SK-N-SH (cell line): Measurements from ENCODE around the gene KIAA0319L. TPM values are rescaled to one million over a fixed set of nuclear protein-coding genes. Genes with fewer than 3 reads are reported as not detected.

ENCODE experiments used
- CTCF ChIA-PET: fragments of 300-600, 350-600 bp; formaldehyde crosslinking; extraction: SDS; loops from one replicate; lab custom pipeline; 2021; lab: Yijun Ruan, JAX
- POLR2A ChIA-PET: fragments of 350-600 bp; sonication (Branson Sonifier 250); formaldehyde crosslinking; extraction: SDS; loops from one replicate; lab custom pipeline; 2020; ENCODE audit warnings: antibody characterized with exemption, inconsistent platforms; lab: Yijun Ruan, JAX
- DNase-seq: peaks from one replicate; pipeline ENCODE4 v3.0.0; 2012
- H2AFZ ChIP-seq: fragments of 200-600 bp; sonication (generic); 2 replicates; pipeline ENCODE4 v1.8.1; 2016; ENCODE audit warnings: antibody characterized with exemption, mild to moderate bottlenecking, low read depth
- H3F3A ChIP-seq: fragments of 200-600 bp; sonication (generic); replicated peaks from 2 replicates; pipeline ENCODE3; 2016; ENCODE audit warnings: antibody characterized with exemption, mild to moderate bottlenecking; ENCODE audit not compliant: insufficient read depth
- H3K27ac ChIP-seq, 2 experiments: fragments of 200-500 bp in 1 of 2; fragments of 200-600 bp in 1 of 2; sonication (Bioruptor generic) in 1 of 2; sonication (generic), shearing (Covaris generic) in 1 of 2; 2 replicates each; pipeline versions ENCODE4 v1.5.1 to v1.6.1; 2014 to 2016; ENCODE audit warnings: low read depth in 2 of 2, inconsistent platforms in 1 of 2, low read length in 1 of 2, mild to moderate bottlenecking in 1 of 2, mixed read lengths in 1 of 2
- H3K27me3 ChIP-seq: fragments of 200-600 bp; sonication (generic), shearing (Covaris generic); 2 replicates; pipeline ENCODE4 v1.6.1; 2016; ENCODE audit warnings: mixed run types; ENCODE audit not compliant: insufficient read depth
- H3K36me3 ChIP-seq, 2 experiments: fragments of 200-500 bp in 1 of 2; fragments of 200-600 bp in 1 of 2; sonication (Bioruptor generic) in 1 of 2; sonication (generic) in 1 of 2; replicated peaks in 1 of 2; 2 replicates each; pipeline versions ENCODE3 to v1.5.1; 2014 to 2016; ENCODE audit warnings: low read length in 1 of 2, mild to moderate bottlenecking in 1 of 2; ENCODE audit not compliant: insufficient read depth in 2 of 2, control insufficient read depth in 1 of 2
- H3K4me1 ChIP-seq, 2 experiments: fragments of 200-500 bp in 1 of 2; fragments of 200-600 bp in 1 of 2; sonication (Bioruptor generic) in 1 of 2; sonication (generic), shearing (Covaris generic) in 1 of 2; 2 replicates each; pipeline versions ENCODE4 v1.5.1 to v1.6.1; 2014 to 2016; ENCODE audit warnings: low read depth in 1 of 2, low read length in 1 of 2, mixed run types in 1 of 2; ENCODE audit not compliant: insufficient read depth in 2 of 2, control insufficient read depth in 1 of 2
- H3K4me2 ChIP-seq: fragments of 200-600 bp; sonication (generic), shearing (Covaris generic); 2 replicates; pipeline ENCODE4 v1.6.1; 2017; ENCODE audit warnings: mixed run types
- H3K4me3 ChIP-seq, 2 experiments: fragments of 200-500 bp in 1 of 2; fragments of 200-600 bp in 1 of 2; sonication (Bioruptor generic) in 1 of 2; sonication (generic), shearing (Covaris generic) in 1 of 2; 2 replicates each; pipeline versions ENCODE4 v1.5.1 to v1.8.1; 2014 to 2016; ENCODE audit warnings: low read depth in 2 of 2, inconsistent platforms in 1 of 2, low read length in 1 of 2, mild to moderate bottlenecking in 1 of 2, mixed read lengths in 1 of 2, moderate library complexity in 1 of 2
- H3K79me2 ChIP-seq: fragments of 200-600 bp; sonication (generic); 2 replicates; pipeline ENCODE4 v1.8.1; 2017; ENCODE audit warnings: mild to moderate bottlenecking; ENCODE audit not compliant: insufficient read depth
- H3K9ac ChIP-seq: fragments of 200-600 bp; sonication (generic); 2 replicates; pipeline ENCODE4 v1.6.1; 2017; ENCODE audit warnings: mixed run types
- H3K9me2 ChIP-seq: fragments of 200-600 bp; sonication (generic); 2 replicates; pipeline ENCODE4 v1.6.1; 2017; ENCODE audit warnings: mixed run types
- H3K9me3 ChIP-seq: fragments of 200-600 bp; sonication (generic); 2 replicates; pipeline ENCODE4 v1.6.1; 2017; ENCODE audit warnings: mixed run types, mild to moderate bottlenecking, moderate library complexity
- H4K20me1 ChIP-seq: fragments of 200-600 bp; sonication (generic); 2 replicates; pipeline ENCODE4 v1.6.1; 2017; ENCODE audit warnings: mild to moderate bottlenecking, mixed run types; ENCODE audit not compliant: insufficient read depth
- ELF1 ChIP-seq: IDR thresholded peaks from 2 replicates; pipeline ENCODE4 v1.4.0; 2012
- FOXM1 ChIP-seq: IDR thresholded peaks from 2 replicates; pipeline ENCODE4 v1.4.0; 2012; ENCODE audit warnings: low read depth, mild to moderate bottlenecking
- PBX3 ChIP-seq: IDR thresholded peaks from 2 replicates; pipeline ENCODE4; 2012
- RCOR1 ChIP-seq: fragments of 150-350 bp; IDR thresholded peaks from 2 replicates; pipeline ENCODE4 v1.6.1; 2017; ENCODE audit warnings: antibody characterized with exemption, low read length
- REST ChIP-seq: IDR thresholded peaks from 2 replicates; pipeline ENCODE4 v1.6.1; 2012; ENCODE audit warnings: mild to moderate bottlenecking, low read depth, low read length, moderate library complexity
- TAF1 ChIP-seq: IDR thresholded peaks from 2 replicates; pipeline ENCODE4 v1.6.1; 2012; ENCODE audit warnings: low read depth, mild to moderate bottlenecking, low read length, moderate library complexity, borderline replicate concordance
- TCF12 ChIP-seq: IDR thresholded peaks from 2 replicates; pipeline ENCODE4 v1.4.0; 2012
- TEAD4 ChIP-seq: IDR thresholded peaks from 2 replicates; pipeline ENCODE4 v1.4.0; 2012; ENCODE audit warnings: mild to moderate bottlenecking, borderline replicate concordance; ENCODE audit not compliant: insufficient read depth
- USF1 ChIP-seq: IDR thresholded peaks from 2 replicates; pipeline ENCODE4 v1.4.0; 2012; ENCODE audit warnings: low read depth, borderline replicate concordance
- WGBS: methylation state at CpG from one replicate; pipeline ENCODE4 v1.1.6; 2017; ENCODE audit warnings: low lambda C conversion rate; 5-methylcytosine and 5-hydroxymethylcytosine counted together
- polyA plus RNA-seq, 3 experiments: library from polyadenylated mRNA; depleted of rRNA; stranded (reverse); fragments of >200 nt; gene quantifications; 2 replicates each; pipeline ENCODE4 v1.2.3, GENCODE V29; 2012

Gene KIAA0319L
- polyA plus RNA-seq, 1 of the 3 experiments (the other 2 are of a cell fraction) = 51.9 TPM

- no peak for DNase-seq
- Histone ChIP-seq H4K20me1 (no peaks in the 10 kb centered on the region), H3K4me3 (no peak overlapping the region), H2AFZ (no peak overlapping the region), H3K9me3 (no peaks in the 10 kb centered on the region), H3K9ac (no peak overlapping the region), H3K9me2 (no peaks in the 10 kb centered on the region), H3K36me3 (peaks cover 23 to 76% of the 10 kb centered on the region in 2 experiments), H3K79me2 (no peaks in the 10 kb centered on the region), H3K27me3 (no peaks in the 10 kb centered on the region), H3F3A (peaks cover 17% of the 10 kb centered on the region), H3K4me1 (peaks cover 15 to 28% of the 10 kb centered on the region in 2 experiments), H3K4me2 (no peak overlapping the region), H3K27ac (peak overlapping the region; percentile 61 to 65; a peak in 2 of 4 replicates)
- 96% methylated on average over 2 of the region's 2 CpGs for WGBS
- CTCF ChIA-PET = interaction anchor here (1.2 to 12.5 kb wide), 15 partner anchors 8 to 600 kb away, joined by 3 to 157 read pairs (median 14); partner anchors contain the start of genes KIAA0319L and NCDN
- TF ChIP-seq ELF1 = no peak
- TF ChIP-seq RCOR1 = no peak
- TF ChIP-seq TAF1 = no peak
- no peak for TF ChIP-seq TEAD4
- POLR2A ChIA-PET = interaction anchor here (1.5 to 2.7 kb wide), 3 partner anchors 13 to 108 kb away, joined by 5 to 11 read pairs (median 6); partner anchors contain the start of gene KIAA0319L
Observed at GRCh38 chr1:35453031-35453430, 104.2 kb downstream of the KIAA0319L start.

GRCh38 chr1:35452106-35452774, 105.0 kb downstream of the KIAA0319L start:
- H2AFZ ChIP-seq = no peak overlapping the region
- peak overlapping the region; percentile 61 to 65 for H3K27ac ChIP-seq
- POLR2A ChIA-PET = interaction anchor here (1.5 to 2.7 kb wide), 3 partner anchors 12 to 109 kb away, joined by 5 to 11 read pairs (median 6); partner anchors contain the start of gene KIAA0319L
- peaks cover 15 to 32% of the 10 kb centered on the region in 2 experiments for H3K4me1 ChIP-seq
- no peak for DNase-seq
- 38% methylated on average over 1 of the region's 1 CpG for WGBS
- H3K27me3 ChIP-seq = no peaks in the 10 kb centered on the region
- H3K9ac ChIP-seq = no peak overlapping the region
- no peaks in the 10 kb centered on the region for H3K9me3 ChIP-seq
- peaks cover 17% of the 10 kb centered on the region for H3F3A ChIP-seq
- TF ChIP-seq TCF12 = no peak
- TF ChIP-seq PBX3 = no peak
- TF ChIP-seq FOXM1 = no peak
- peak; percentile 55; the same call in 1 of the 2 replicates for TF ChIP-seq USF1
- TF ChIP-seq REST = 0 out of 2 replicates have a peak, but pooled peaks have one; percentile 43
- TF ChIP-seq, all 33 proteins: peak for 2
- Histone ChIP-seq H4K20me1 (no peaks in the 10 kb centered on the region), H3K36me3 (peaks cover 29 to 79% of the 10 kb centered on the region in 2 experiments), H3K79me2 (no peaks in the 10 kb centered on the region), H3K9me2 (no peaks in the 10 kb centered on the region), H3K4me3 (no peak overlapping the region), H3K4me2 (no peak overlapping the region; the same call in 1 of the 2 replicates)
- CTCF ChIA-PET = interaction anchor here (0.7 to 12.5 kb wide), 34 partner anchors 8 to 600 kb away, joined by 3 to 157 read pairs (median 6); partner anchors contain the start of genes KIAA0319L and NCDN
